HG02642 (cell line): ENCODE data around the gene BCAS3.
"Not testable (repeated sequence)": the region's sequence is repeated elsewhere in the genome, so short reads cannot be mapped to it uniquely, and the experiment has no call there.

ENCODE experiments used
- ATAC-seq: cut with Tn5 transposase; IDR thresholded peaks from one replicate; pipeline ENCODE4 v1.9.1; 2021; ENCODE audit warnings: mild to moderate bottlenecking; ENCODE audit not compliant: unreplicated experiment, poor library complexity

BCAS3 gene

GRCh38 chr17:60743282-60743681 lies 65.6 kb downstream of the BCAS3 start:
- ATAC-seq: no peak

GRCh38 chr17:60743799-60744198 lies 66.1 kb downstream of the BCAS3 start:
- no peak for ATAC-seq

- ATAC-seq: no peak
Measured at GRCh38 chr17:60744355-60744966, 66.8 kb downstream of the BCAS3 start.

GRCh38 chr17:60745544-60745943 lies 67.9 kb downstream of the BCAS3 start:
- ATAC-seq: no peak

GRCh38 chr17:60747069-60747808 lies 69.6 kb downstream of the BCAS3 start:
- no peak for ATAC-seq

- ATAC-seq: no peak
Measured at GRCh38 chr17:60748204-60748603, 70.6 kb downstream of the BCAS3 start.

GRCh38 chr17:60749050-60749449 lies 71.4 kb downstream of the BCAS3 start:
- ATAC-seq: no peak

GRCh38 chr17:60749708-60750107 lies 72.1 kb downstream of the BCAS3 start:
- ATAC-seq: no peak

- ATAC-seq: no peak
Measured at GRCh38 chr17:60750640-60751039, 73.0 kb downstream of the BCAS3 start.

- no peak for ATAC-seq
Measured at GRCh38 chr17:60751884-60752283, 74.2 kb downstream of the BCAS3 start.

GRCh38 chr17:60752873-60753577 lies 75.4 kb downstream of the BCAS3 start:
- ATAC-seq: no peak

GRCh38 chr17:60754057-60754604 lies 76.5 kb downstream of the BCAS3 start:
- no peak for ATAC-seq

- ATAC-seq: not testable (repeated sequence)
Measured at GRCh38 chr17:60756798-60757197, 79.1 kb downstream of the BCAS3 start.

- no peak for ATAC-seq
Measured at GRCh38 chr17:60757437-60757836, 79.8 kb downstream of the BCAS3 start.

GRCh38 chr17:60759756-60760155 lies 82.1 kb downstream of the BCAS3 start:
- no peak for ATAC-seq

- not testable (repeated sequence) for ATAC-seq
Measured at GRCh38 chr17:60761301-60761700, 83.7 kb downstream of the BCAS3 start.

GRCh38 chr17:60766778-60767190 lies 89.1 kb downstream of the BCAS3 start:
- ATAC-seq: no peak

GRCh38 chr17:60767744-60768308 lies 90.2 kb downstream of the BCAS3 start:
- ATAC-seq: no peak

GRCh38 chr17:60769327-60769726 lies 91.7 kb downstream of the BCAS3 start:
- no peak for ATAC-seq

GRCh38 chr17:60770946-60771422 lies 93.3 kb downstream of the BCAS3 start:
- ATAC-seq: no peak

GRCh38 chr17:60771621-60772020 lies 94.0 kb downstream of the BCAS3 start:
- ATAC-seq: not testable (repeated sequence)
